ENCODE results near the gene CASZ1. TPM values are rescaled to one million over a fixed set of nuclear protein-coding genes. Genes with fewer than 3 reads are reported as not detected.
A peak's percentile ranks its signal among the peaks of the same experiment; 100 is the strongest.

Gene CASZ1
- total RNA-seq, 1 donor from 2014 or later, result 4.0 TPM

DNA sequence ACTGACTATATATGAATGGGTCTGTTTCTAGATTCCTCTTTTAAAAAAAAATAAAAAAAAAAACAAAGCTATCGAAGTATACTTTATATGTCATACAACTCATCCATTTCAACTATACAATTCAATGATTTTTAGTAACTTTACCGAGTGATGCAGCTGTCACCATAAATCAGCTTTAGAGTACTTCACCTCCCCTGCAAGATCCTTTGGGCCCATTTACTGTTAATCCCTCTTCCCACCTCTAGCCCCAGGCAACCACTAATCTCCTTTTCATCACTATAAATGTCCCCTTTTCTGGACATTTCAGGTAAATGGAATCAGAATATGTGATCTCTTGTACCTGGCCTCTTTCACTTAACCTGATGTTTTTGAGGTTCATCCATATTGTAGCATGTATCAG, 187.8 kb downstream of the CASZ1 start:
- Mint-ChIP-seq H3K4me3 (ENCODE audit: unreplicated experiment) (no peak overlapping the region), H3K9me3 (ENCODE audit: unreplicated experiment) (peaks cover 3% of the 10 kb centered on the region), H3K27me3 (ENCODE audit: low read depth, unreplicated experiment) (no peaks in the 10 kb centered on the region), H3K27ac (ENCODE audit: unreplicated experiment) (no peak overlapping the region), H3K36me3 (ENCODE audit: low read depth, unreplicated experiment) (peaks cover 4% of the 10 kb centered on the region), H3K4me1 (ENCODE audit: low read depth, unreplicated experiment) (peaks cover 10% of the 10 kb centered on the region)
- peaks cover 34% of the 10 kb centered on the region for H4K20me1 ChIP-seq (ENCODE audit: insufficient read depth, low read length)
- peaks cover 3% of the 10 kb centered on the region for H3K79me2 ChIP-seq (ENCODE audit: insufficient read depth, low read length)
- no peak overlapping the region for H3K27ac ChIP-seq (ENCODE audit: low read depth, low read length)
- FAIRE-seq (no peak), DNase-seq (ENCODE audit: low read depth) (no peak)
- H3K27me3 ChIP-seq (ENCODE audit: insufficient read depth, low read length), result no peaks in the 10 kb centered on the region
- no peaks in the 10 kb centered on the region for H3K36me3 ChIP-seq (ENCODE audit: insufficient read depth, low read length)
- no peak for TF ChIP-seq EZH2 (IDR thresholded peaks at IDR 0.05; ENCODE audit: insufficient read depth, low read length)
- TF ChIP-seq, protein P1, sequence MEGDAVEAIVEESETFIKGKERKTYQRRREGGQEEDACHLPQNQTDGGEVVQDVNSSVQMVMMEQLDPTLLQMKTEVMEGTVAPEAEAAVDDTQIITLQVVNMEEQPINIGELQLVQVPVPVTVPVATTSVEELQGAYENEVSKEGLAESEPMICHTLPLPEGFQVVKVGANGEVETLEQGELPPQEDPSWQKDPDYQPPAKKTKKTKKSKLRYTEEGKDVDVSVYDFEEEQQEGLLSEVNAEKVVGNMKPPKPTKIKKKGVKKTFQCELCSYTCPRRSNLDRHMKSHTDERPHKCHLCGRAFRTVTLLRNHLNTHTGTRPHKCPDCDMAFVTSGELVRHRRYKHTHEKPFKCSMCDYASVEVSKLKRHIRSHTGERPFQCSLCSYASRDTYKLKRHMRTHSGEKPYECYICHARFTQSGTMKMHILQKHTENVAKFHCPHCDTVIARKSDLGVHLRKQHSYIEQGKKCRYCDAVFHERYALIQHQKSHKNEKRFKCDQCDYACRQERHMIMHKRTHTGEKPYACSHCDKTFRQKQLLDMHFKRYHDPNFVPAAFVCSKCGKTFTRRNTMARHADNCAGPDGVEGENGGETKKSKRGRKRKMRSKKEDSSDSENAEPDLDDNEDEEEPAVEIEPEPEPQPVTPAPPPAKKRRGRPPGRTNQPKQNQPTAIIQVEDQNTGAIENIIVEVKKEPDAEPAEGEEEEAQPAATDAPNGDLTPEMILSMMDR (IDR thresholded peaks at IDR 0.05; ENCODE audit: insufficient read depth, low read depth, low read length), result no peak
- no peak overlapping the region for H3K9ac ChIP-seq (ENCODE audit: low read length)
- H3K4me1 ChIP-seq (ENCODE audit: insufficient read depth, low read length), result no peaks in the 10 kb centered on the region
- H3K4me2 ChIP-seq (ENCODE audit: low read length), result no peak overlapping the region
- H2AFZ ChIP-seq (ENCODE audit: low read depth, low read length), result no peak overlapping the region
- no peaks in the 10 kb centered on the region for H3K9me3 ChIP-seq (ENCODE audit: insufficient read depth, low read depth, low read length)
- no peak overlapping the region for H3K4me3 ChIP-seq (ENCODE audit: insufficient read depth, low read depth, low read length)

DNA sequence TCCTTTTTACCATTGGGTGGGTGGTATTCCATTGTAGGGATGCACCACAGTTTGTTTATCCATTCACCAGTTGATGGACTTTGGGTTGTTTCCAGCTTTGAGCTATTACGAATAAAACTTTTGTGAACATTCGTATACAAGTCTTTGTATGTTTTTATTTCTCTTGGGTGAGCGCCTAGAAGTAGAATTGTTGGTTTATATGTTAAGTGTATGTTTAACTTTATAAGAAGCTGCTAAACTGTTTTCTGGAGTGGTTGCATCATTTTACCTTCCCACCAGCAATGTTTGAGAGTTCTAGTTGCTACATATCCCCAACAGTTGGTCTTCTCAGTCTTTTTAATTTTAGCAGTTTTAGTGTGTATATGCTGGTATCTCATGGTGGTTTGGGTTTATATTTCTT, 189.2 kb downstream of the CASZ1 start:
- no peaks in the 10 kb centered on the region for H3K79me2 ChIP-seq (ENCODE audit: insufficient read depth, low read length)
- Mint-ChIP-seq H3K27me3 (ENCODE audit: low read depth, unreplicated experiment) (no peaks in the 10 kb centered on the region), H3K9me3 (ENCODE audit: unreplicated experiment) (peaks cover 3% of the 10 kb centered on the region), H3K27ac (ENCODE audit: unreplicated experiment) (no peak overlapping the region), H3K36me3 (ENCODE audit: low read depth, unreplicated experiment) (peaks cover 4% of the 10 kb centered on the region), H3K4me3 (ENCODE audit: unreplicated experiment) (no peak overlapping the region), H3K4me1 (ENCODE audit: low read depth, unreplicated experiment) (peaks cover 10% of the 10 kb centered on the region)
- no peaks in the 10 kb centered on the region for H3K27me3 ChIP-seq (ENCODE audit: insufficient read depth, low read length)
- H3K36me3 ChIP-seq (ENCODE audit: insufficient read depth, low read length), result no peaks in the 10 kb centered on the region
- peaks cover 20% of the 10 kb centered on the region for H4K20me1 ChIP-seq (ENCODE audit: insufficient read depth, low read length)
- H3K9ac ChIP-seq (ENCODE audit: low read length), result no peak overlapping the region
- no peak overlapping the region for H2AFZ ChIP-seq (ENCODE audit: low read depth, low read length)
- H3K4me2 ChIP-seq (ENCODE audit: low read length), result no peak overlapping the region
- no peaks in the 10 kb centered on the region for H3K9me3 ChIP-seq (ENCODE audit: insufficient read depth, low read depth, low read length)
- DNase-seq (ENCODE audit: low read depth), result no peak
- no peaks in the 10 kb centered on the region for H3K4me1 ChIP-seq (ENCODE audit: insufficient read depth, low read length)
- H3K4me3 ChIP-seq (ENCODE audit: insufficient read depth, low read depth, low read length), result no peak overlapping the region
- FAIRE-seq, result no peak
- no peak for TF ChIP-seq EZH2 (IDR thresholded peaks at IDR 0.05; ENCODE audit: insufficient read depth, low read length)
- TF ChIP-seq, protein P1 (IDR thresholded peaks at IDR 0.05; ENCODE audit: insufficient read depth, low read depth, low read length), result no peak
- H3K27ac ChIP-seq (ENCODE audit: low read depth, low read length), result no peak overlapping the region

DNA sequence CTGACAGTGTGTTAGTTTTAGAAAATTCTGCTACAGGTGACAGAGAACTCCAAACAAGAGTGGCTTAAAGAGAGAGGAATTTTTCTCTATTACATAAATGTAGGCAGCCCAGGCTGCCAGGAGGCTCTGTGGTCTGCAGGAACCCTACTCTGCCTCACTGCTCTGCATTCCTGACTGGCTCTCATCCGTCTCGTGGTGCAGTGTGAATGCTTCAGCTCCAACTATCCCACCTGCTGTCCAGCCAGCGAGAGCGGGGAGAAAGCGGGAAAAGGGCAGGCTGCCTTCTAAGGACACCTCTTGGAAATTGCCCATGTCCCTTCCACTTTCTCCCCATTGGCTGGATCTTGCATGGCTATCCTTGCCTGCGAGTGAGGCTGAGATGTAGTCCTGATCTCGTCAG, 190.4 kb downstream of the CASZ1 start:
- H3K27ac Mint-ChIP-seq (ENCODE audit: unreplicated experiment), result no peak overlapping the region

More for the DNA sequence above, 190.4 kb downstream of the CASZ1 start:
- no peak overlapping the region for H3K4me3 Mint-ChIP-seq (ENCODE audit: unreplicated experiment)
- peak; percentile 62 for DNase-seq (ENCODE audit: low read depth)
- Histone ChIP-seq H3K36me3 (ENCODE audit: insufficient read depth, low read length) (no peaks in the 10 kb centered on the region), H3K4me2 (ENCODE audit: low read length) (no peak overlapping the region), H3K9ac (ENCODE audit: low read length) (no peak overlapping the region), H3K27me3 (ENCODE audit: insufficient read depth, low read length) (no peaks in the 10 kb centered on the region), H2AFZ (ENCODE audit: low read depth, low read length) (no peak overlapping the region), H4K20me1 (ENCODE audit: insufficient read depth, low read length) (peaks cover 17% of the 10 kb centered on the region), H3K4me1 (ENCODE audit: insufficient read depth, low read length) (no peaks in the 10 kb centered on the region), H3K79me2 (ENCODE audit: insufficient read depth, low read length) (no peaks in the 10 kb centered on the region), H3K4me3 (ENCODE audit: insufficient read depth, low read depth, low read length) (no peak overlapping the region), H3K9me3 (ENCODE audit: insufficient read depth, low read depth, low read length) (no peaks in the 10 kb centered on the region), H3K27ac (ENCODE audit: low read depth, low read length) (no peak overlapping the region)
- H3K9me3 Mint-ChIP-seq (ENCODE audit: unreplicated experiment), result peaks cover 3% of the 10 kb centered on the region
- TF ChIP-seq, protein P1 (IDR thresholded peaks at IDR 0.05; ENCODE audit: insufficient read depth, low read depth, low read length), result no peak
- no peak for TF ChIP-seq EZH2 (IDR thresholded peaks at IDR 0.05; ENCODE audit: insufficient read depth, low read length)
- FAIRE-seq, result no peak
- H3K27me3 Mint-ChIP-seq (ENCODE audit: low read depth, unreplicated experiment), result no peaks in the 10 kb centered on the region
- peaks cover 5% of the 10 kb centered on the region for H3K36me3 Mint-ChIP-seq (ENCODE audit: low read depth, unreplicated experiment)
- H3K4me1 Mint-ChIP-seq (ENCODE audit: low read depth, unreplicated experiment), result peaks cover 18% of the 10 kb centered on the region
